GM18858 (cell line): ENCODE data around the gene PNO1.
A peak's percentile ranks its signal among the peaks of the same experiment; 100 is the strongest.

Source experiments
- ATAC-seq: cut with Tn5 transposase; IDR thresholded peaks from one replicate; pipeline ENCODE4 v1.9.1; 2021; ENCODE audit not compliant: unreplicated experiment

The PNO1 gene

DNA sequence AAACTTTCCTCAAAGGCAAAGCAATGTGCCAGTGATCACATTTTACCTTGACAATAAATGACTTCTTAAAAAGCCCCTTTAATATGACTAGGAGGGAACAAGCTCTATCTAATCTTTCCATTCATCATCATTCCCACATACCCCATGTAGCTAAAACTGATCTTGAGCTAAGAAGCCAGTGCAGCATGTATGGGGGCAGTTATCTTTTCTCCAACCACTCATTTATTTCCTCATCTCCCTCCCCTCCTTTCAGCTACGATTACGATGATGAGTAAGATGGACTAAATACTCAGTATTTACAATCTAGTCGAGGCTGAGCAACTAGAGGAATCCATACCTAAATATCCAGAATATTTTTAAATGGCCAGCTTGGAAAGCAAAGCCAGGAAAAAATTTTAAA, 35.5 kb downstream of the PNO1 start:
- ATAC-seq = no peak

DNA sequence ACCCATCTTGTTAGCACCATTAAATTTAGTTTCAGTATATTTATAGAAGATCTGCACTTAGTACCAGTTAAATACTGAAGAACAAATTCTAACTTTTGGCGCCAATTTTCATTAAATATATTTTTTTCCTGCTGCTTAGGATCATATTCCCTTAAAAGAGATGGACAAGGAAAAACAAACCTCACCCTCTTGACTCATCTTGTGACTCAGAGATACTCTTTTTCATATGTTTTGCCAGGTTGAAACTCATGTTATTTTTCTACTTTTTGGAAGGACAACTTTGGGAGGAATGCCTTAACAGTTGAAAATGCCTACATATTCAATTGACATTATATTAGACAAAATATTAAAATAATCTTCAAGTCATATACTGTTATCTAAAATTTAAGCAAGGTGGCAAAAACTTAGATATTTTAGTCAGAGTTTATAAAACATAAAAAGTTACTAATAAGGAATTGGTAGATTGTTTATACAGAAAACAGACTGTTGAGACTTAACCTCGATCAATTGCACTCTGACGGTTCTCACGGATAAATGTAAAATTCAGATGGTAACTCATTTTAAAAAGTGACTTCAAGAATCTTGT, 36.2 kb downstream of the PNO1 start:
- no peak for ATAC-seq

DNA sequence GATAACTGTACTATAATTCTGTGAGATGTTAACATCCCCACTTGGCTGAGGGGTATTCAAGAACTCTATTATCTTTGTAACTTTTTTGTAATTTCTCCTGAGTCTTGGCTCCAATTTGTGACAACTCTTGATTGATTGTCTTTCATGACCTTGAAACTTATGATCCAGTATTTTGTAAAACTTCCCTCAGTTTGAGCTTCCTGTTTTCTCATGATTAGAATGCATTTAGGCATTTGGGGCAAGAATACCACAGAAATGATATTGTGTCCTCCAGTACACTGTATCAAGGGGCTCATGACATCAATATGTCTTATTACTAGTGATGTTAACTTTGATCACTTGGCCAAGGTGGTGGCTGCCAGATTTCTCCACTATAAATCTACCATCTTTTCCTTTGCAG, 37.4 kb downstream of the PNO1 start:
- ATAC-seq = no peak

DNA sequence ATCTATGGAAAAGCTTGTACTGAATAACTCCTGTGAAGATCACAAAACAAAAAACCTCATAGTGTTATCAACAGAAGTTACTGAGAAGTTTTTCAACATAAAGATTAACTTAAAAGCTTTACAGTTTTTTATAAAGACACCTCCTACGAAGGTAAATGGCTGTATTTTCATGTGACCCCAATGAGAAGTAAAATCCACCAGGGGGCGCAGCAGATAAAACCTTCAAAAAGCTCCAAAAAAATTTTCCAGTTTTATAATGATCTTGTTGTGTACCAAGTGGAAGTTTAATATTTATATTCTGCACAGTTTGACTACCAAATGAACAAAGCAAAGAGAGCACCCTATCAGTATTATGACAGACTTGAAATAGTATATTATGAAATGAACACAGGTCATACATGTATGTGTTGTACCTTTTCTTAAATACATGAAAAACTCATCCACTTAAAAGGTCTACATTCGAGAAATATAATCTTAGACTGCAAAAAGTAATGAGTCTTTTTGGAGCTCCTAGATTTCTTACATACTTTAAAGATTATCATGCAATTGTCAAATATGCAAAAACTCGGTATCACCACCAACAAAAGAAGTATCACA, 38.5 kb downstream of the PNO1 start:
- no peak for ATAC-seq

DNA sequence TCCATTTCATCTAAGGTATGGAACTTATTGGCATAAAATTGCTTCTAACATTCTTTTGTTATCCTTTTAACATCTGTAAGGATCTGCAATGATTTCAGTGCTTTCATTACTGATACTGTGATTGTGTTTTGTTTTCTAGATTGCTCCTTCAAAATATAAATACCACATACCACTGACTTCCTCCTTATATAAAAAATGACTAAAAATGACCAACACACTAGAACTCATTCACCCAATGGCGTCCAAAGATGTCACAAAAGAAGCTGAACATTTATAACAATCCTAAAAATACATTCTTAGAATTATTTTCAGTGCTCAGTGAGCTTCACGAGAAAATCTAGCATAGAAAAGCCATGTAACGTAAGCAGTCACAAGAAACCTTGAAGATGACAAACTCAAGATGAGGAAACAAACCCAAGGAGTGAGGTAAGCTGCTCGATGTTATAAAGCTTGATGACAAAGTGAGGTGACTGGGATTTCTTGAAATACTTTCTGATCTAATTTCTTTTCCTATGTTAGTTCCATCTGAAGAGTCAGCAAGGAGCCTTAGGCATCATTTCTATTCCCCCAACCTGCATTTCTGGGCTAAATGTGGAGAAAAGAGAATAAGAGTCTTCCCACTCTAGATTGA, 42.6 kb downstream of the PNO1 start:
- no peak for ATAC-seq

DNA sequence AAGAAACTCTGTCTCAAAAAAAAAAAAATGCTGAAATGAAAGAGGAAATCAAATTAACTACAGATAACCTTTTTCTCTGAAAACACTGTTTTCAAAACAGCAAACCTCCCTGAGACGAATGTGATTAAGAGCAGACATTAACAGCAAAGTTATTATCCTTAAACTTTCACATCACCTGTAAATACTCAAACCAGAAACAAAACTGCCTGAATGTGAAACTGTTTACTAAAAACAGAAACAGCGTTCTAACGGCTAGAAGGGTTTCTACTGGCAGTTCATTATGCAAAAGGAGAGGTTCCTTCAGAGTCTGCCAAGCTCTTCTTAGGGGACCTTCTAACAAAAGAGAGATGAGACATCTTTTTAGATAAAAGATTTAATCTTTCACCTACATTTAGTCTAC, 45.9 kb downstream of the PNO1 start:
- ATAC-seq = peak; percentile 94

DNA sequence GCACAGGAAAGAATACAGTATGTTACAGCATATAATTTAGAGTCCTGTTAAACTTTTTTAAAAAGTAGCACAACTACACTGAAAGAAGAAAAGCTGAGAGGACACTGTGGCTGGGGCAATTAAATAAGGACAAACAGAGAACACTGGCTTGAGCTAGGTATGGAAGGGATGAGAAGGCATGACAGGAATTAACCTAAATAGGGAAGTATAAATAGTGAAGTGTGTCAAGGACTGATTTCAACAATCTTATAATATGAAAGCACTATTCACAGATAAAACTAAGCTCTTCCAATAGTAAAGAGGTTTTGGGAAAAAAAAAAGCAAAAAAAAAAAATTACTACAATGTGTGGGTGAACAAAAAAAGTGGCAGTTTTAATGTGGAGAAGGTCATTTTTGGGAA, 49.1 kb downstream of the PNO1 start:
- ATAC-seq = no peak

DNA sequence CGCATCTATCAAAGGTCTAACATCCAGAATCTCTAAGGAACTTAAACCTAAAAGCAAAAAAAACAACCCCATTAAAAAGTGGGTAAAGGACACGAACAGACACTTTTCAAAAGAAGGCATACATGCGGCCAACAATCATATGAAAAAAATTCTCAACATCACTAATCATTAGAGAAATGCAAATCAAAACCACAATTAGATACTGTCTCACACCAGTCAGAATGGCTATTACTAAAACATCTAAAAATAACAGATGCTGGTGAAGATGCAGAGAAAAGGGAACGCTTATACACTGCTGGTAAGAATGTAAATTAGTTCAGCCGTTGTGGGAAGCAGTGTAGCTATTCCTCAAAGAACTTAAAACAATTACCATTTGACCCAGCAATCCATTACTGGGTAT, 56.7 kb downstream of the PNO1 start:
- ATAC-seq = peak; percentile 77

DNA sequence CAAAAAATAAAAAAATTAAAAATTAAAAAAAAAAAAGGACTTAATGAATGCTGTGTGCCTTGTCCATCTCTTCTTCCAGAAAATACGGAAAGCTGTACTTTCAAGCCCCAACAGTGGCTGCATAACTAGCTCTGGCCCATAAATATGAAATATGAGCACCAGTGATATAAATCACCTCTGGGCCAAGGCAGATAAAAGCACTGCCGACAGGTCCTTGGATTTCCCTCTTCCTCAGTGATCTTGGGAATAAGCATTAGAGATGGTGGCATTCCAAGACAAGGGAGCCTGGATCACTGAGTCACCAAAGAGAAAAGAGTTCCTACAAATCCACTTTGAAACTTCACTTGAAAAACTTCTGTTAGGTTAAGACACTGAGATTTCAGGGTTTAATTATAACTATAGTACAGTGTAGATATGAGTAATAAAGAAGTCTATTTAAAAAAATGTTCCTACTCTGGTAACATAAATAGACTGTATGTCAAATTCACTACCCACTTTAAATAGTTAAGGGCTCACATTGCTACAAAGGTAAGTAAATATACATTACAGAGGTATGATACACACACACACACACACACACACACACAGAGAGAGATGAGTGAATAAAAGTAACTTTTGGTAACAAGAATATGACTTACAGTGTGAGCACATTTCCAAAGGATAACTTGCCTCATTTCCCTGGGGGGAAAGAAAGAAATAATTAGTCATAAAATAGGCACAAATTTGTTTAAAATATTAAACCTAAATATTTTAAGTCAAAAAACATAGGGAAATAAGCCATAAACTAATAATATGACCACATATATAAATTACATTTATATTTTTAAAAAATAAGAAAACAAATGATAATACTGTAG, 59.0 kb downstream of the PNO1 start:
- no peak for ATAC-seq

DNA sequence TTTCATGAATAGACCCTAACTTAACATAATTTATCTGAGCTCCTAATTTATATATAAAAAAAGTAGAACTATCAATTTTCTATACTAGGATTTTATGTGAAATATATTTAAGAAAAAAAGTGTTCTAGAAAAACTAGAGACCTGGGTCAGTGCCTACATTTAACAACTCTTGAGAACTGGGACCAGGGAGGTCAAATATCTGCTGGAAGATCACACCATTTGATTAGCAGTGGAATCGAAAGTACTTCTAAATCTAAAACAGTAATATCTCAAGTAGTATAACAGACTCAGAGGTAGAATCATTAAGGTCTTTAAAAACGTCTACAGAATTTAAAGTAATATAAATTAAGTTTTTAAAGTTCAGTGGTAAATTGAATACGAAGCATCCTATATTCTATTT, 60.0 kb downstream of the PNO1 start:
- ATAC-seq = no peak

DNA sequence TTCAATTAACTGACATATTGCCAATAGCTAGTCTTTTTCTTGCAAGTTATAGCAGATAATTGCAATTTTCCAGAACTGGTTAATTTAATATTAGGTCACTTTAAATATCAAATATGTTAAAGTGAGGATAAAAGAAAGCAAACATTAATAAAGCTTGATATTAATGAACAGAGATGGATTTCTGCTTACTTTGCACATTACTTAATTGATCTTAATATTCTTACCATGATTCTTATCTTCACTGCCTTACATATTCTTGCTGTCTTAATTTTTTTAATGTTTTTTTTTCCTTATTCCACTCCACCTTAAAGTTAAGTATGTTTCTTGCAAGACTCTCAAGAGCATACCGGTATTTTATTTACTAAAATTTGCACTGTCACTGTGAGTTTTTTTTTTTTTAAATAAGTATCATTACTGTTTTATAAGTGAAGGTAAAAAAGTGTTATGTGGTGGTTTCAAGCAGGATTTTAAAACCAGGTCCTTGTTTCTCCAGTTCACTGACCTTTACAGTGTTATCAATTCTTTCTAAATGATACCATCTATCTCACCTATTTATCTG, 60.7 kb downstream of the PNO1 start:
- no peak for ATAC-seq

DNA sequence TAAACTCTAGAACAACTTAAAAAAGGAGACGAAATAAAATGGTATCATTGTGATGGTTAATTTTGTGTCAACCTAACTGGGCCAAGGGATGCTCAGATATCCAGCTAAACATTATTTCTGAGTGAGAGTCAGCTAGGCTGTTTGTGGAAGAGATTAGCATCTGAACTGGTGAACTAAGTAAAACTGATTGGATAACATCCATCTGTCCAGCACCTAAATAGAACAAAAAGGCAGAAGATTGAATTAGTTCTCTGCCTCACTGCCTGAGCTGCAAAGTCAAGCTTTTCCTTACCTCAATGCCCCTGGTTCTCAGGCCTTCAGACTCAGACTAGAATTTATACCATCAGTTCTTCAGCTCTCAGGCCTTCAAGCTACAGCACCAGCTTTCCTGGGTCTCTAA, 64.6 kb downstream of the PNO1 start:
- no peak for ATAC-seq

DNA sequence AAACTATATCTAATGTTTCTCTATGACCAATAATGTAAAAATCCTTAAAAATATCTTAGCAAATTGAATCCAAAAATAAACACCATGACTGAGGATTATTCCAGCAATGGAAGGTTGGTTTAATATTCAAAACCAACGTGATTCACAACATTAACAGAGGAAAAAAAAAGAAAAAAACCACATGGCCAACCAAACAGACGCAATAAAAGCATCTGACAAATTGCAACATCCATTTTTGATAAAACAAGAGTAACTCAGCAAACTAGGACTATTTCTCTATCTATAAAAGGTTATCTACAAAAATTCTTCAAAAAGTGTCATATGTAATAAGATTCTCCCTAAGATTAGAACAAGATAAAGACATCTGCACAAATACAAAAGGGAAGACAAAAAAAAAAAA, 65.7 kb downstream of the PNO1 start:
- ATAC-seq = no peak

DNA sequence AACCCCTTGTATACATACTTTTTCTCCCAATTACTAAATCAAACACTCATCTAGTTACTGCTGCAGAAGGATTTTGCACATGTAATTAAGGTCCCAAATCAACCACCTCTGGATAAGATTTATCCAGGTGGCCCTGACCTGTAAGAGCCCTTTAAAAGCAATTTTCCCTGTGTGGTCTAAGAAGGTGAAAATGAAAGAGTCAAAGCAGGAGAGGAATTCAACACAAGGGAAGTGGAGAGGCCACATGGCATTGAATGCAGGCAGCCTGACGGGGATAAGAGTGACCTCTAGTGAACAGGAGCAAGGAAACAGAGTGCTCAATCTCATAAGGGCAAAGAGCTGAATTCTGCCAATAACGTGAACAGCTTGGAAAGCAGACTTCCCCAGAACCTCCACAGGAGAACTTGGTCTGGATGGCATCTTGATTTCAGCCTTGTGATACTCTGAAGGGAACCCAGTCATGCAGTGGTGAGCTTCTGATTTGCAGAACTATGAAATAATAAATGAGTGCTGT, 67.5 kb downstream of the PNO1 start:
- ATAC-seq = peak; percentile 61
